ENCODE results near the gene EMP1.

- TF ChIP-seq CTCF (IDR thresholded peaks at IDR 0.05) = no peak
- TF ChIP-seq POLR2A (IDR thresholded peaks at IDR 0.05) = no peak
Measured at GRCh38 chr12:13177373-13177772, 19.2 kb upstream of the EMP1 start.
